Activated CD4-positive, CD25-positive, alpha-beta regulatory T cell treated with anti-CD3 and anti-CD28 coated beads, Interleukin-2, amount 50 U/mL, for 16 hours (primary cell): ENCODE results near the gene LAYN.

Experiments used
- DNase-seq: peaks from one replicate; pipeline ENCODE4 v3.0.0-alpha.2; 2020; ENCODE audit warnings: low read depth, low spot score

LAYN gene

GRCh38 chr11:111540114-111540936 is at the start of gene LAYN:
LAYN (plus strand) TSS chr11:111540720; CDS start chr11:111540844, 124 bp downstream.
- peak; percentile 21 for DNase-seq

- no peak for DNase-seq
Observed at GRCh38 chr11:111494040-111494439, 46.5 kb upstream of the LAYN start.

DNA sequence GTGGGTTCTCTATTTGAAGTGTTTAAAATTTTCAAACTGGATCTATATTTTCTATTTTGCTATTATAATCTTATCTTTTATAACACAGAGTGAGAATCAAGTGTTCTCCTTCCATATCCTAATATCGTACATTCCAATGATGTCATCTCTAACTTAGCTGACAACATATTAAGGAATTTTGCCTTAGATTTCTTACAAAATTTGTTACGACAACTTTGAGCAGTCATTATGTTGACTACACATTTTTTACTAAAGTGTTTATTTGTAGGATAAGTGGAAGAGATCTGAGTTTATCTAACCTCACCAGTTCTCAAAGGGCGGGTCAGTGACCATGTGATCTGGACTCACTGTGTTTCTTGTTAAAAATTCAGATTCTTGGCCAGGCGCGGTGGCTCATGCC is 41.0 kb upstream of the LAYN start:
- no peak for DNase-seq

GRCh38 chr11:111500481-111500880 is 40.0 kb upstream of the LAYN start:
- DNase-seq: no peak

DNA sequence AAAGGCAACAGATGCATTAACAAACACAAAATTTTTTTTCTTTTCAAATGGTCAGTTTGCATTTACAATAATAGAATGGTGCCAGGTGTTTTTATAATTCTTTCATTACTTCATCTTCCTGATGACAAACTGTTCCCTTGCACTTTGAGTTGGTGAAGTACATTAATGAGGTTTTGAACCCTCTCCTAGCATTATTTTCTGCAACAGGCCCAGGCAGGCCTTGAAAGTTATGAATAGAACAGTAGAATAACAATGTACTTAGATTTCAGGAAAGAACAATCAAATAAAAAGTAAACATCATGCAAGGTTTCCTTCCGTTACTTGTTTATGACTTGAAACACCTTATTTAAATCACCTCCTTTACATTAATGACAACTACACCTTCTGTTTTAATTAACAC is 37.9 kb upstream of the LAYN start:
- no peak for DNase-seq

DNA sequence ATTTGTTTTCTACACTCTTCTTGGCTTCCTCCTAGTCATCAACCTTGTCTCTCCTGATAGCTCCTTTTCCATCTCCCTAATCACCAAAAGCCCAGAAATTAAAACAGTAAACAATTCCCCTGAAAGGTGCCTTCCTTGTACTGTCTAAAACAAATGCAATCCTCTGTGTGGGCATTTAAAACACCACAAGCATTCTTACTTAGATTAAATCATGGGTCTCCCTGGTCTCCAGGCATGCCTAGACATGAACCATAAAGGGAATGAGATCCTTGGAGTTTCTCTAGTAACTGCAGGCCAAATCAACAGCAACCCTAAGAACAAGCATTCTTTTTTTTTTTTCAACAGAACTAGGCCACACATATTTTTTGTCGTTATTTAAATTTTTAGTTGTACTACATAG is 30.2 kb upstream of the LAYN start:
- DNase-seq: no peak

DNA sequence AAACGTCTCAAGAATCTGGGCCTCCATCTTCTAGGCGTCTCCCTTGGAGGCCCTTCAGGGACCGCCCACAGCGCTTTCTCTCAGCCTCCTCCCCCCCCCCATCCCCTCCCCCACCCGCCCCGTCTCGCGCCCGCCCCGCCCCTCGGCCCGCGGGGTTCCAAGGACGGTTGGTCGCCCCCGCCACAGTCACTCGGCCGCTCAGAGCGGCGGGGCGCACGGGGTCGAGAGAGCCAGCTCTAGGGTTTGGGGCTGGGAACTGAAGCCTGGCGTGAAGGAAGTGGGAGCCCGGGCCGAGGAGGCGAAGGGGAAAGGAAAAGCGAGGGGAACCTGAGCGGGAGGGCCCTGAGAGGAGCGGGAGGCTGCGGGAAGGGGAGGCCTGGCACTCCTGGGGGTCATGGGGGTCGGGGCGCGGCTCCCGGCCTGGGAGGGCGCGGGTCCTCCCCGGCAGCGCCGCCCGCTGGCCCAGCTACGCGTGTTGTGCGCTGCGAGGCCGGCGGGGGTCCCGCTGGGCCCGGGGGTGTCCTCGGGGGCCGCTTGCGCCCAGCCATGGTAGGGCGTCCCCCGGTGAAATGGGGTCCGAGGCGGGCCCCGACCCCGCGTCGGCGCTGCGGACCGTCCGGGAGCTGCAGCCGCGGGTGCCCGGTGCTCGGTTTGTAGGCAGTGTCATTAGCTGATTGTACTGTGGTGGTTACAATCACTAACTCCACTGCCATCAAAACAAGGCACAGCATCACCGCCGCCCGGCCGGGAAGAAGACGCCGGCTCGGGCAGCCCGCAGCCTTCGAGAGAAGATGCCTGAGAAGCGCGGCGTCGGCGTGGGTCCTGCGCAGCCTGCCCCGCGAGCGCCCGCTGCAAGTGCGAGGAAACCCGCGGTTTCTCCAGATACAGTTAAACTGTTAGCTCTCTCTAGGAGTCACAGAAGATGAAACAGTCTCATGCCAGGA is 28.0 kb upstream of the LAYN start, which contains the start of gene BTG4:
TSS of gene BTG4 (minus strand) at position 91 of the 944 bp plus-strand sequence. CDS start 13,610 bp downstream, outside the sequence.
- no peak for DNase-seq

DNA sequence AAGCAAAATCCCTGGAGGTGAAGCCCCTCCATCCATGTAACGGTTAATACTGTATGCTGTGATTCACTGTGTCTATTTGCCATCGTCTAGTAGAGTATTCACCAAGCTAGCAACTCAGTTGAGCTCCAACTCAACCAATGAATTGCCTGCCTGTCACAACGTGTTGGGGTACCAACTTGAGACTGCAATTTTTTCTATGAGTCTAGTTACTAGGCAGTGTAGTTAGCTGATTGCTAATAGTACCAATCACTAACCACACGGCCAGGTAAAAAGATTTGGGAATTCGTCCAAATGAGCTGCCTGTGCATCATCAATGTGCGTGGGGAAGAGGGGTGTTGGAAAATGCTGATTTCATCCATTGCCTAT is 27.3 kb upstream of the LAYN start:
- no peak for DNase-seq

DNA sequence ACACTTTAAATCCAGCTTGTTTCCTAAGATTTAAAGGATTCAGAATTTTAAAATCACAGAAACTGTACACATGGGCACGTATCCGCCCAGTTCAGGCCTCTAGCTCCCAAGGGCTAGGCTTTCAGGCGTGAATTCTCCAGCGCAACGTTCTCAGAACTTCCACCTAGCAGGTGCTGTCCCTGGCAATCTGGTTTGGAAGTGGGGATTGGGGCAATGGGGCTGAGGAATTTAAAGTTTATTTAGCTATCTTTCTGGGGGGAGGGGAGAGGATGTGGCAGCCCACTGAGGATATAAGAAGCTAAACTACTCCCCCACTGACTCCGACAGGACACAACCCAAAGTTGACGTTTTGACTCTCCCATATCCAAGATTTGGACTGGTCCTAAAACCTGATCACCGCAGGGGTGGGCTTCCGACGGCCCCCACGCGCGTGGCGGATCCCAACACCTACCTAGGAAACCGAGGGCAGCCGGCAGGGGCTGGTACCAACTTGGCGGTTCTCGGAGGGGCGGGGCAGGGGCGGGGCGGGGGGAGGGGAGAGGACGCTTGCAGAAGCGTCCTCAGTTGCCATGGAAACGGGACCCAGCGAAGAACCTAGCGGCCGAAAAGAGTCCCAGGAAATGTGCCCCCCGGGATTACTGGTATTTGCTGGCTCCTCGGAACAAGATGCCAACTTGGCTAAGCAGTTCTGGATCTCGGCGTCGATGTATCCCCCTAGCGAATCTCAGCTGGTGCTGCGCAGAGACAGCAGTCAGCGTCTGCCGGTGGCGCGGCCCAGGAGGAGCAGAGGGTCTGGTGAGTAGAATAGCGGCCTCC is 26.1 kb upstream of the LAYN start, which contains the start of gene HOATZ:
TSS of gene HOATZ (plus strand) at position 563 of the 816 bp plus-strand sequence. CDS start at position 570, 7 bp downstream.
- DNase-seq: no peak

GRCh38 chr11:111515591-111515990 is 24.9 kb upstream of the LAYN start:
- DNase-seq: no peak

- DNase-seq: no peak
Observed at GRCh38 chr11:111518668-111519067, 21.9 kb upstream of the LAYN start.

DNA sequence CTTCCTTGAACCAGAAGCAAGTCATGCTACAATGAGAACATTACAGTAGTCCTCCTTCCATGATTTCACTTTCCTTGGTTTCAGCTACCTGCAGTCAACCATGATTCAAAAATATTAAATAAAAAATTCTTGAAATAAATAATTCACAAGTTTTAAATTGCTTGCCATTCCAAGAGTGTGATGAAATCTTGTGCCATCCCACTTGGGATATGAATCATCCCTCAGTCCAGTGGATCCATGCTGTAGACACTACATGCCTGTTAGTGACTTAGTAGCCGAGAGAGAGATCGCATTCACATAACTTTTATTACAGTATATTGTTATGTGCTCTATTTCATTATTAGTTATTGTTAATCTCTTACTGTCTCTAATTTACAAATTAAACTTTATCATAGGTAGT is 20.0 kb upstream of the LAYN start:
- DNase-seq: no peak

GRCh38 chr11:111521135-111521534 is 19.4 kb upstream of the LAYN start:
- no peak for DNase-seq

- DNase-seq: no peak
Observed at GRCh38 chr11:111522426-111522825, 18.1 kb upstream of the LAYN start.

DNA sequence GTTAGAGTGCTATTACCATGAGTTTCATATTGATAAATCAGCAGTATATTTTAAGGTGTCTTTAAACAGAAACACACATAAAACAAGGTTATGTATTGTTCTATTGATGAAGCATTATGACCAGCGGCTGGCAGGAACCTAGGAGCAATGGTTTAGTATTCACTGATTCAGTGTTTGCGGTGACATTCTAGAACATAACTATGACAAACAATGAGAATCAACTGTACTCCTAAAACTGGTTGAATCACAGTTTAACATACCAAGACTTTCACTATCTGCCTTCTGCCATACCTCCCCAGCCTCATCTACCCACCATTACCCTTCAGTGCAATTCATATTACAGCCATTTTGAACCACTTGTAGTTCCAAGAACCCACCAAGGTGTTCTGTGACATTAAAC is 17.2 kb upstream of the LAYN start:
- no peak for DNase-seq

- no peak for DNase-seq
Observed at GRCh38 chr11:111524056-111524455, 16.5 kb upstream of the LAYN start.

GRCh38 chr11:111525456-111525855 is 15.1 kb upstream of the LAYN start:
- DNase-seq: no peak

DNA sequence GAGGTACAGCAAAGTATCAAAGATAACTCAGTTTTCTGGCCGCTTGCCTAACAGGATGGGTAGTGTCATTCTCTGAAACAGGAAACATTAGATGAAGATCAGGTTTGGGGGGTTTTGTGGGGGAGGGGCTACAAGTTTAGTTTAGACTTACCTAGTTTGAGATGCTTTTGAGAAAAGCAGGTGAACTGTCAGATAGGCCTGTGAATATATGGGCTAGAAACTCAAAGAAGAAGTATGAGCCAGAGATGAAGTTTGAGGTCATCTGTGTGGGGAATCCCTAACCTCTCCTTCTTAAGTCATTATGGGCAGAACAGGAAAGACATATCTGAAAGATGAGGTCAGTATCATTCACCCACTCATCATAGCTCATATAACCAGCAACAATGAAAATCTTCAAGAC is 14.0 kb upstream of the LAYN start:
- DNase-seq: no peak

- DNase-seq: no peak
Observed at GRCh38 chr11:111527279-111527678, 13.2 kb upstream of the LAYN start.

DNA sequence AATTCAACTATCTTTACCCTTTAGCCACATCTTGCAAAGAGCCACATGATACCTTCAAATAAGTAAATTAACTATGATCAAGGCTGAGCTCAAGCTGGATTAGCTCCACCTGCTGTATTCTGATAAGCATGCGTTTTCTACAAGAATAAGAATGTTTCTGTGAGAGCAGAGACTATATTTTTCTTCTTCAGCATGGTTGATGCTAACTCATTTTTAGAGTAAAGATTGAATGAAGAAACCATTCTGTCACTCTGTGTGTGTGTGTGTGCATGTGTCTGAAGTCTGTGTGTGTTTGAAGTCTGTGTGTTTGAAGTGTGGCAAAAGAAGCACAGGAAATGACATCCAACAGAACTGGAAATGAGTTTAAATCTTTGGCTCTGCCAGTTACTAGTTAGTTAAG is 12.0 kb upstream of the LAYN start:
- DNase-seq: no peak

- no peak for DNase-seq
Observed at GRCh38 chr11:111530091-111530490, 10.4 kb upstream of the LAYN start.

GRCh38 chr11:111531136-111531535 is 9.4 kb upstream of the LAYN start:
- DNase-seq: no peak
